ENCODE measurements around the gene EPB42.
A peak's percentile ranks its signal among the peaks of the same experiment; 100 is the strongest.
"Not testable (repeated sequence)": the region's sequence is repeated elsewhere in the genome, so short reads cannot be mapped to it uniquely, and the experiment has no call there.

Gene EPB42

GRCh38 chr15:43184407-43185124, 36.3 kb downstream of the EPB42 start:
- DNase-seq: no peak

- DNase-seq: no peak
Measured at GRCh38 chr15:43183270-43183669, 37.5 kb downstream of the EPB42 start.

- DNase-seq: not testable (repeated sequence)
Measured at GRCh38 chr15:43177147-43177546, 43.7 kb downstream of the EPB42 start.

- not testable (repeated sequence) for DNase-seq
Measured at GRCh38 chr15:43175656-43176309, 45.0 kb downstream of the EPB42 start.

GRCh38 chr15:43169888-43170287, 50.9 kb downstream of the EPB42 start:
- no peak for DNase-seq

GRCh38 chr15:43168192-43169107, 52.4 kb downstream of the EPB42 start:
- no peak for DNase-seq

- DNase-seq: not testable (repeated sequence)
Measured at GRCh38 chr15:43167261-43167660, 53.6 kb downstream of the EPB42 start.

GRCh38 chr15:43165801-43166325, 55.0 kb downstream of the EPB42 start:
- no peak for DNase-seq

GRCh38 chr15:43153269-43153668, 67.5 kb downstream of the EPB42 start:
- DNase-seq: peak; percentile 14

- DNase-seq: peak; percentile 40
Measured at GRCh38 chr15:43151688-43152087, 69.1 kb downstream of the EPB42 start.

GRCh38 chr15:43150191-43150929, 70.5 kb downstream of the EPB42 start:
- no peak for DNase-seq
